Coronary artery (tissue), 2 donors: ENCODE data around the gene ALPP.

ENCODE experiments used
- DNase-seq: peaks from one replicate; pipeline ENCODE4 v3.0.0-alpha.2; 2017; ENCODE audit warnings: low spot score
- H3K27ac ChIP-seq, 2 donors: fragments of 200-600 bp; sonication (generic); one replicate each; pipeline ENCODE4 v1.5.1; 2016 to 2019
- H3K4me3 ChIP-seq: fragments of 200-600 bp; sonication (generic); 2 replicates; pipeline ENCODE4 v1.5.1; 2016; ENCODE audit warnings: mild to moderate bottlenecking, moderate library complexity
- CTCF ChIP-seq: fragments of 200-600 bp; sonication (generic); IDR thresholded peaks from one replicate; pipeline ENCODE4 v1.5.1; 2019; ENCODE audit warnings: antibody characterized with exemption

ALPP gene

GRCh38 chr2:232431705-232432590 is 53.4 kb downstream of the ALPP start:
- no peak overlapping the region for H3K4me3 ChIP-seq
- DNase-seq, result no peak
- TF ChIP-seq CTCF, result no peak
- no peak overlapping the region for H3K27ac ChIP-seq
